ENCODE results near the gene EBF3. TPM values are rescaled to one million over a fixed set of nuclear protein-coding genes. Genes with fewer than 3 reads are reported as not detected.

Gene EBF3
- total RNA-seq, 1 experiment from 2014 or later, result 0.22 TPM

- Mint-ChIP-seq H3K4me3 (no peak overlapping the region), H3K27ac (peak overlapping the region in 1 of 3 experiments; percentile 64; a peak in 1 of 7 replicates), H3K9me3 (peaks cover 4 to 5% of the 10 kb centered on the region in 2 experiments; a peak in 4 of 5 replicates), H3K36me3 (ENCODE audit: insufficient read depth in 1 of 3, low read depth in 3 of 3) (peaks cover 0 to 4% (median 0%) of the 10 kb centered on the region in 3 experiments; a peak in 2 of 7 replicates), H3K27me3 (ENCODE audit: low read depth) (peaks cover 5% of the 10 kb centered on the region; the same call in 1 of the 2 replicates), H3K4me1 (peaks cover 4 to 14% of the 10 kb centered on the region in 2 experiments)
- H3K9me3 ChIP-seq (ENCODE audit: control insufficient read depth, low read depth, low read length), result no peaks in the 10 kb centered on the region
- no peak for DNase-seq
- H3K9ac ChIP-seq (ENCODE audit: extremely low read depth, insufficient read length, low read length), result no peak overlapping the region
- TF ChIP-seq CTCF (conservative IDR thresholded peaks at IDR 0.05), result no peak
- no peak overlapping the region for H3K4ac ChIP-seq (ENCODE audit: low read depth, low read length)
- no peak overlapping the region for H3K23ac ChIP-seq (ENCODE audit: insufficient read length, low read depth, low read length)
- no peaks in the 10 kb centered on the region for H3K4me1 ChIP-seq (ENCODE audit: insufficient read depth, low read length)
- no peak overlapping the region for H2AFZ ChIP-seq (ENCODE audit: low read length)
- H2BK120ac ChIP-seq (ENCODE audit: low read depth, low read length, poor library complexity, severe bottlenecking), result no peak overlapping the region
- no peak overlapping the region for H3T11ph ChIP-seq (ENCODE audit: low read length)
- no peak overlapping the region for H4K91ac ChIP-seq (ENCODE audit: insufficient read length, low read depth, low read length)
- no peak overlapping the region for H2BK15ac ChIP-seq (ENCODE audit: low read depth, low read length)
- no peaks in the 10 kb centered on the region for H3K27me3 ChIP-seq (ENCODE audit: insufficient read depth, low read length)
- no peaks in the 10 kb centered on the region for H4K20me1 ChIP-seq (ENCODE audit: control insufficient read depth, insufficient read depth, insufficient read length)
- H2BK20ac ChIP-seq (ENCODE audit: low read depth, low read length, poor library complexity, severe bottlenecking), result no peak overlapping the region
- WGBS (ENCODE audit: extremely low coverage, insufficient read length, low lambda C conversion rate), result no CpG with 5 or more reads among the region's 13 CpGs
- no peaks in the 10 kb centered on the region for H3K79me2 ChIP-seq (ENCODE audit: insufficient read depth, low read length)
- no peak overlapping the region for H3K56ac ChIP-seq (ENCODE audit: insufficient read length, low read depth, low read length)
- H2BK12ac ChIP-seq (ENCODE audit: insufficient read length, low read depth, low read length), result no peak overlapping the region
- no peak overlapping the region for H4K8ac ChIP-seq (replicated peaks; ENCODE audit: insufficient read length, low read depth, low read length)
- H2BK5ac ChIP-seq (ENCODE audit: insufficient read length, low read length), result no peak overlapping the region
- no peak overlapping the region for H2AK5ac ChIP-seq (ENCODE audit: insufficient read length, low read length)
- H3K79me1 ChIP-seq (ENCODE audit: insufficient read depth, low read depth, low read length, poor library complexity, severe bottlenecking), result no peaks in the 10 kb centered on the region
- H3K14ac ChIP-seq (ENCODE audit: insufficient read depth, low read length), result no peak overlapping the region
- H3K23me2 ChIP-seq (ENCODE audit: insufficient read length, low read depth, low read length, poor library complexity, severe bottlenecking), result no peaks in the 10 kb centered on the region
- H3K18ac ChIP-seq (ENCODE audit: insufficient read length, low read depth, low read length), result no peak overlapping the region
- no peak overlapping the region for H4K5ac ChIP-seq (ENCODE audit: insufficient read length, low read depth, low read length)
- no peak overlapping the region for H3K27ac ChIP-seq (ENCODE audit: insufficient read length, low read depth, low read length)
- H3K4me2 ChIP-seq (ENCODE audit: insufficient read depth, insufficient read length, low read length), result no peak overlapping the region
Observed at GRCh38 chr10:129852829-129853561, 111.1 kb downstream of the EBF3 start.
